K562 (cell line): ENCODE measurements around the gene HNRNPM. TPM values are rescaled to one million over a fixed set of nuclear protein-coding genes. Genes with fewer than 3 reads are reported as not detected.

Source experiments
- ATF7 ChIP-seq: fragments of 450-650 bp; IDR thresholded peaks from 2 replicates; pipeline ENCODE4 v1.7.1; 2014; ENCODE audit warnings: mild to moderate bottlenecking, moderate library complexity
- BHLHE40 ChIP-seq: IDR thresholded peaks from 2 replicates; pipeline ENCODE4 v1.6.1; 2011; ENCODE audit warnings: low read length, improper control_type of control experiment
- CBX8 ChIP-seq: fragments of 200-600 bp; sonication (generic); IDR thresholded peaks from 2 replicates; pipeline ENCODE4 v1.6.1; 2012; ENCODE audit warnings: borderline replicate concordance, mixed run types, low read depth, mild to moderate bottlenecking, moderate library complexity, mixed read lengths, low read length, control low read depth, inconsistent platforms; ENCODE audit not compliant: poor library complexity, severe bottlenecking; ENCODE audit errors: extremely low read depth
- DPF2 ChIP-seq: fragments of 450-650 bp; IDR thresholded peaks from 2 replicates; pipeline ENCODE4 v1.6.1; 2016
- GTF2F1 ChIP-seq: IDR thresholded peaks from 2 replicates; pipeline ENCODE4 v1.6.1; 2011; ENCODE audit warnings: low read depth, low read length, improper control_type of control experiment
- HOXB6 ChIP-seq: fragments of 250-450 bp; sonication (Bioruptor Pico); IDR thresholded peaks from 2 replicates; pipeline ENCODE4 v1.5.1; 2022; ENCODE audit warnings: mild to moderate bottlenecking, borderline replicate concordance
- KLF10 ChIP-seq: fragments of 250-450 bp; sonication (Bioruptor Pico); IDR thresholded peaks from 2 replicates; pipeline ENCODE4 v1.6.1; 2021; ENCODE audit warnings: matching md5 sums
- MAFF ChIP-seq: IDR thresholded peaks from 2 replicates; pipeline ENCODE4 v1.6.1; 2012; ENCODE audit warnings: low read length, improper control_type of control experiment
- MCM3 ChIP-seq: fragments of 450-650 bp; IDR thresholded peaks from 2 replicates; pipeline ENCODE4 v1.6.1; 2016
- MYC ChIP-seq, 2 experiments: fragments of 250-450 bp in 1 of 2; sonication (Bioruptor Pico) in 1 of 2; IDR thresholded peaks; 2 replicates each; pipeline versions ENCODE4 v1.5.1 to v1.6.1; 2012 to 2021; ENCODE audit warnings: low read depth in 2 of 2, borderline replicate concordance in 1 of 2, improper control_type of control experiment in 1 of 2, low read length in 1 of 2, mild to moderate bottlenecking in 1 of 2, moderate library complexity in 1 of 2
- PML ChIP-seq: IDR thresholded peaks from 2 replicates; pipeline ENCODE4 v1.6.1; 2012; ENCODE audit warnings: low read length, inconsistent platforms
- RB1 ChIP-seq: fragments of 450-650 bp; IDR thresholded peaks from 2 replicates; pipeline ENCODE4 v1.6.1; 2017; ENCODE audit warnings: low read depth, mild to moderate bottlenecking
- RBM15 ChIP-seq: fragments of 200-400 bp; formaldehyde crosslinking; IDR thresholded peaks from 2 replicates; pipeline ENCODE4 v1.6.1; 2018; ENCODE audit warnings: mild to moderate bottlenecking, low read length, moderate library complexity; ENCODE audit not compliant: insufficient read depth
- TAL1 ChIP-seq: fragments of 450-650 bp; IDR thresholded peaks from 2 replicates; pipeline ENCODE4 v1.6.1; 2016; ENCODE audit warnings: mild to moderate bottlenecking
- TOE1 ChIP-seq, 2 experiments: fragments of 450-650 bp in 1 of 2; sonication (generic) in 1 of 2; formaldehyde crosslinking in 1 of 2; IDR thresholded peaks; 2 replicates each; pipeline versions ENCODE4 v1.7.1 to v1.8.0; 2016 to 2022; ENCODE audit warnings: borderline replicate concordance in 2 of 2, mild to moderate bottlenecking in 2 of 2, antibody characterized with exemption in 1 of 2, inconsistent platforms in 1 of 2, low read depth in 1 of 2, missing genetic modification reagents in 1 of 2, moderate library complexity in 1 of 2
- YBX1 ChIP-seq: fragments of 450-650 bp; IDR thresholded peaks from 2 replicates; pipeline ENCODE4 v1.7.1; 2016; ENCODE audit warnings: mild to moderate bottlenecking
- ZNF175 ChIP-seq: fragments of 200-800 bp; sonication (Bioruptor generic); IDR thresholded peaks from 2 replicates; pipeline ENCODE4 v1.6.1; 2016; ENCODE audit warnings: low read depth, mild to moderate bottlenecking, missing genetic modification characterization, missing compliant biosample characterization
- ZNF263 ChIP-seq: sonication (generic); formaldehyde crosslinking; IDR thresholded peaks from 2 replicates; pipeline ENCODE4 v1.8.0; 2022; ENCODE audit warnings: mild to moderate bottlenecking, missing genetic modification reagents, borderline replicate concordance
- polyA plus RNA-seq, 8 experiments: library from polyadenylated mRNA; depleted of rRNA in 4 of 8; stranded (reverse) in 5 of 8; unstranded in 3 of 8; fragments of >200 nt; fragmentation: Nextera tagmentation in 2 of 8; fragmentation: Illumina TruSeq in 1 of 8; extraction: Ambion mirVana in 2 of 8; extraction: Trizol in 1 of 8; gene quantifications; 2 replicates each; pipeline versions ENCODE4 v1.2.1 to v1.2.3, GENCODE V29; 2011 to 2014; ENCODE audit warnings: inconsistent platforms in 1 of 8, missing spikeins in 1 of 8
- total RNA-seq, 7 experiments: library from RNA; depleted of rRNA in 6 of 7; stranded (reverse); fragments of >200 nt in 6 of 7; fragmentation: Illumina TruSeq in 2 of 7; extraction: Trizol in 2 of 7; gene quantifications; 2 replicates each; pipeline versions ENCODE4 v1.2.1 to v1.2.3, GENCODE V29; 2011 to 2021; ENCODE audit warnings: low replicate concordance in 1 of 7
- TF ChIP-seq, protein P1 (sequence below): sonication (generic); formaldehyde crosslinking; IDR thresholded peaks from 2 replicates; pipeline ENCODE4 v1.8.0; 2022; ENCODE audit warnings: missing genetic modification reagents, mild to moderate bottlenecking, borderline replicate concordance
- TF ChIP-seq, protein P2 (sequence below): fragments of 450-650 bp; formaldehyde crosslinking; IDR thresholded peaks from 2 replicates; pipeline ENCODE4 v1.4.0; 2020; ENCODE audit warnings: mild to moderate bottlenecking, moderate library complexity
- TF ChIP-seq, protein P3 (sequence below): fragments of 200-400 bp; formaldehyde crosslinking; IDR thresholded peaks from 2 replicates; pipeline ENCODE4 v1.6.1; 2017; ENCODE audit warnings: mild to moderate bottlenecking, low read depth, low read length, moderate library complexity
- TF ChIP-seq, protein P4 (sequence below): fragments of 450-650 bp; IDR thresholded peaks from 2 replicates; pipeline ENCODE4 v1.7.1; 2018; ENCODE audit warnings: mild to moderate bottlenecking, low read depth; ENCODE audit not compliant: partially characterized antibody

HNRNPM gene
- total and polyA plus RNA-seq, 9 of the 15 experiments (the other 6 are each of a cell fraction or from before 2014, with no cell fraction given), result 11.1 to 340 (median 195) TPM

DNA sequence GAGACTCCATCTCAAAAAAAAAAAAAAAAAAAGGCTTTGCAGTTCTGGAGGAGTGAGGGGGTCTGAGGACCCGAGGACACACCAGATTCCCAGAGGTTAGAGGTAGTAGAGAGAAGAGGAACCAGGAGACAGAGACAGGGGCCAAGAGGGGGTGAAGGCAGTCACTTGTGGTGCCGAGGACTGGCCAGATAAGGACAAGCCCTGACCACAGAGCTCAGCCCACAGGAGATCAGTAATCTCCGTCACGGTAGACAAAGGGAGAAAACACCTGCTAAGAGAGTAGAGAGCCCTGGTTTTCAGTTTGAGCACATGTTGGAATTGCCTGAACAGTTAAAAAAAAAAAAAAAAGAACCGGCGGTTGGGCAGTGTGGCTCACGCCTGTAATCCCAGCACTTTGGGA is 59.4 kb downstream of the HNRNPM start (continued):
- no peak for TF ChIP-seq RBM15
- TF ChIP-seq TOE1 (IDR thresholded peaks at IDR 0.05; ENCODE audit: borderline replicate concordance), result no peak
- TF ChIP-seq TOE1 (CRISPR knock-in tag; IDR thresholded peaks at IDR 0.05; ENCODE audit: borderline replicate concordance, low read depth), result no peak
- TF ChIP-seq, protein P1, sequence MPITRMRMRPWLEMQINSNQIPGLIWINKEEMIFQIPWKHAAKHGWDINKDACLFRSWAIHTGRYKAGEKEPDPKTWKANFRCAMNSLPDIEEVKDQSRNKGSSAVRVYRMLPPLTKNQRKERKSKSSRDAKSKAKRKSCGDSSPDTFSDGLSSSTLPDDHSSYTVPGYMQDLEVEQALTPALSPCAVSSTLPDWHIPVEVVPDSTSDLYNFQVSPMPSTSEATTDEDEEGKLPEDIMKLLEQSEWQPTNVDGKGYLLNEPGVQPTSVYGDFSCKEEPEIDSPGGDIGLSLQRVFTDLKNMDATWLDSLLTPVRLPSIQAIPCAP (CRISPR knock-in tag), result no peak
- TF ChIP-seq, protein P2, sequence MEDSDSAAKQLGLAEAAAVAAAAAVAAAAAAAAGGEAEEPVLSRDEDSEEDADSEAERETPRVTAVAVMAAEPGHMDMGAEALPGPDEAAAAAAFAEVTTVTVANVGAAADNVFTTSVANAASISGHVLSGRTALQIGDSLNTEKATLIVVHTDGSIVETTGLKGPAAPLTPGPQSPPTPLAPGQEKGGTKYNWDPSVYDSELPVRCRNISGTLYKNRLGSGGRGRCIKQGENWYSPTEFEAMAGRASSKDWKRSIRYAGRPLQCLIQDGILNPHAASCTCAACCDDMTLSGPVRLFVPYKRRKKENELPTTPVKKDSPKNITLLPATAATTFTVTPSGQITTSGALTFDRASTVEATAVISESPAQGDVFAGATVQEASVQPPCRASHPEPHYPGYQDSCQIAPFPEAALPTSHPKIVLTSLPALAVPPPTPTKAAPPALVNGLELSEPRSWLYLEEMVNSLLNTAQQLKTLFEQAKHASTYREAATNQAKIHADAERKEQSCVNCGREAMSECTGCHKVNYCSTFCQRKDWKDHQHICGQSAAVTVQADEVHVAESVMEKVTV (CRISPR knock-in tag), result no peak
- no peak for TF ChIP-seq PML
- TF ChIP-seq, protein P3, sequence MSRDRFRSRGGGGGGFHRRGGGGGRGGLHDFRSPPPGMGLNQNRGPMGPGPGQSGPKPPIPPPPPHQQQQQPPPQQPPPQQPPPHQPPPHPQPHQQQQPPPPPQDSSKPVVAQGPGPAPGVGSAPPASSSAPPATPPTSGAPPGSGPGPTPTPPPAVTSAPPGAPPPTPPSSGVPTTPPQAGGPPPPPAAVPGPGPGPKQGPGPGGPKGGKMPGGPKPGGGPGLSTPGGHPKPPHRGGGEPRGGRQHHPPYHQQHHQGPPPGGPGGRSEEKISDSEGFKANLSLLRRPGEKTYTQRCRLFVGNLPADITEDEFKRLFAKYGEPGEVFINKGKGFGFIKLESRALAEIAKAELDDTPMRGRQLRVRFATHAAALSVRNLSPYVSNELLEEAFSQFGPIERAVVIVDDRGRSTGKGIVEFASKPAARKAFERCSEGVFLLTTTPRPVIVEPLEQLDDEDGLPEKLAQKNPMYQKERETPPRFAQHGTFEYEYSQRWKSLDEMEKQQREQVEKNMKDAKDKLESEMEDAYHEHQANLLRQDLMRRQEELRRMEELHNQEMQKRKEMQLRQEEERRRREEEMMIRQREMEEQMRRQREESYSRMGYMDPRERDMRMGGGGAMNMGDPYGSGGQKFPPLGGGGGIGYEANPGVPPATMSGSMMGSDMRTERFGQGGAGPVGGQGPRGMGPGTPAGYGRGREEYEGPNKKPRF, result no peak
- TF ChIP-seq ATF7, result 0 out of 2 replicates have a peak, but pooled peaks have one; percentile 33
- no peak for TF ChIP-seq MAFF
- peak; percentile 78 for TF ChIP-seq BHLHE40
- no peak for TF ChIP-seq TAL1
- no peak for TF ChIP-seq ZNF175 (CRISPR knock-in tag)
- no peak for TF ChIP-seq HOXB6 (CRISPR knock-in tag)
- TF ChIP-seq, protein P4, sequence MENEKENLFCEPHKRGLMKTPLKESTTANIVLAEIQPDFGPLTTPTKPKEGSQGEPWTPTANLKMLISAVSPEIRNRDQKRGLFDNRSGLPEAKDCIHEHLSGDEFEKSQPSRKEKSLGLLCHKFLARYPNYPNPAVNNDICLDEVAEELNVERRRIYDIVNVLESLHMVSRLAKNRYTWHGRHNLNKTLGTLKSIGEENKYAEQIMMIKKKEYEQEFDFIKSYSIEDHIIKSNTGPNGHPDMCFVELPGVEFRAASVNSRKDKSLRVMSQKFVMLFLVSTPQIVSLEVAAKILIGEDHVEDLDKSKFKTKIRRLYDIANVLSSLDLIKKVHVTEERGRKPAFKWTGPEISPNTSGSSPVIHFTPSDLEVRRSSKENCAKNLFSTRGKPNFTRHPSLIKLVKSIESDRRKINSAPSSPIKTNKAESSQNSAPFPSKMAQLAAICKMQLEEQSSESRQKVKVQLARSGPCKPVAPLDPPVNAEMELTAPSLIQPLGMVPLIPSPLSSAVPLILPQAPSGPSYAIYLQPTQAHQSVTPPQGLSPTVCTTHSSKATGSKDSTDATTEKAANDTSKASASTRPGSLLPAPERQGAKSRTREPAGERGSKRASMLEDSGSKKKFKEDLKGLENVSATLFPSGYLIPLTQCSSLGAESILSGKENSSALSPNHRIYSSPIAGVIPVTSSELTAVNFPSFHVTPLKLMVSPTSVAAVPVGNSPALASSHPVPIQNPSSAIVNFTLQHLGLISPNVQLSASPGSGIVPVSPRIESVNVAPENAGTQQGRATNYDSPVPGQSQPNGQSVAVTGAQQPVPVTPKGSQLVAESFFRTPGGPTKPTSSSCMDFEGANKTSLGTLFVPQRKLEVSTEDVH, result no peak
- no peak for TF ChIP-seq YBX1
- no peak for TF ChIP-seq CBX8
- TF ChIP-seq DPF2, result peak; percentile 73; the same call in 1 of the 2 replicates
- TF ChIP-seq MCM3, result no peak
- TF ChIP-seq RB1, result no peak
- TF ChIP-seq ZNF263 (CRISPR knock-in tag), result no peak
- TF ChIP-seq MYC (IDR thresholded peaks at IDR 0.05; ENCODE audit: low read depth, low read length), result peak; percentile 51; the same call in 1 of the 2 replicates
- no peak for TF ChIP-seq MYC (CRISPR knock-in tag; IDR thresholded peaks at IDR 0.05; ENCODE audit: borderline replicate concordance, low read depth)
- no peak for TF ChIP-seq GTF2F1
- no peak for TF ChIP-seq KLF10 (CRISPR knock-in tag)
